ENCODE measurements around the gene SYCN.

SYCN gene

DNA sequence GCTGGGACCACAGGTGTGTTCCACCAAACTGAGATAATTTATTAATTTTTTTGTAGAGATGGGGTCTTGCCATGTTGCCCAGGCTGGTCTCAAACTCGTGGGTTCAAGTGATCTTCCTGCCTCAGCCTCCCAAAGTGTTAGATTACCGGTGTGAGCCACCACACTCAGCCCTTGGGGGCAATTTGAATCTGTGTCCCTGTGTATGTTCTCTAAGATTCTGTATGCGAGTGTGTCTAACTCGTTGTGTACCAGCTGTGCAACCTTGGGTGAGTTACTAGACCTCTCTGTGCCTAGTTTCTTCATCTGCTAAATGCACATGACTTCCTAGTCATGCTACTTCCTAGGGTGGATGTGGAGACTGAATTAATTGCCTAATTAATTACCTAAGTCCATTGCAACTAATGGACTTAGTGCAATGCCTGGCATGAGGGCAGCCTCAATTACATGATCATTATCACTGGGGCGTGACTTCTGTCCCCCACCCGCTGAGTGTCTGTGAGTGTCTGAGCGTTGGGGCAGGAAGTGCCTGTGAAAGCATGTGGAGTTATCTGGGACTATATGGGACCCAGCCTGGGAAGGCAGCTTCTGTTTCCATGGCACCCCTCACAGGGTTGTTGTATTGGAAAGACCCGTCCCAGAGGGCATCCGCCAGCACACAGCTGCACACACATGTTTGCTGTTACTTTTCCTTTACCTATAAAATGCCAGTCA is 9.1 kb downstream of the SYCN start:
- no peak for DNase-seq (ENCODE audit: low spot score)

GRCh38 chr19:39193803-39194202 is 10.3 kb downstream of the SYCN start:
- no peak for DNase-seq (ENCODE audit: low spot score)

- DNase-seq (ENCODE audit: low spot score), result no peak
Measured at GRCh38 chr19:39192846-39193245, 11.2 kb downstream of the SYCN start.

DNA sequence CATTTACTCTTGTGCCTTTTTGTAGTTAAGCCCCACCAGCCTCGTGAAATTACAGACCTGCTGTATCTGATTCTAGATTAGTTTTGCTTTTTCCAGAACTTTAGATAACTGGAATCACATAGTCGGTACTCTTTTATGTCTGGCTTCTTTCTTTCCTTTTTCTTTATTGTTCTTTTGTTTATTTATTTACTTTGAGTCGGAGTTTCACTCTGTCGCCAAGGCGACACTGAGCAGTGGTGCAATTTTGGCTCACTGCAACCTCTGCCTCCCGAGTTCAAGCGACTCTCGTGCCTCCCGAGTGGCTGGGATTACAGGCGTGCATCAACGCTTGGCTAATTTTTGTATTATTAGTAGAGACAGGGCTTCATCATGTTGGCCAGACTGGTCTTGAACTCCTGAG is 13.3 kb downstream of the SYCN start:
- no peak for DNase-seq (ENCODE audit: low spot score)

DNA sequence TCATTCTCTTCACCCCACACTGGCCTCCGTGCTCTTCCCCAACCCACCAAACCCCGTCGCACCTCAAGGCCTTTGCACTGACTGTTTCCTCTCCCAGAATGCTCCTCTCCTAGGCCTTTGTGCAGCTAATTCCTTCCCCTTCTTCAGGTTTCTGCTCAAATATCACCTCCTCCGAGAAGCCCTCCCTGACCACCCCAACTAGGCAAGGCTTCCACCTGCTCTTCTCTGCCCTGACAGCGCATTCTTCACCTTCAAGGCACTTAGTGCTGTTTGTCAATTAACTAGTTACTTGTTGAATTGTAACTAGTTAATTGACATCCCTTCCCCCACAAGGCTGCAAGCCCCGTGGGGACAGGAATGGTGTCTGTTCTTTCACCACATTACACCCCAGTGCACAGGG is 15.1 kb downstream of the SYCN start:
- no peak for DNase-seq (ENCODE audit: low spot score)

DNA sequence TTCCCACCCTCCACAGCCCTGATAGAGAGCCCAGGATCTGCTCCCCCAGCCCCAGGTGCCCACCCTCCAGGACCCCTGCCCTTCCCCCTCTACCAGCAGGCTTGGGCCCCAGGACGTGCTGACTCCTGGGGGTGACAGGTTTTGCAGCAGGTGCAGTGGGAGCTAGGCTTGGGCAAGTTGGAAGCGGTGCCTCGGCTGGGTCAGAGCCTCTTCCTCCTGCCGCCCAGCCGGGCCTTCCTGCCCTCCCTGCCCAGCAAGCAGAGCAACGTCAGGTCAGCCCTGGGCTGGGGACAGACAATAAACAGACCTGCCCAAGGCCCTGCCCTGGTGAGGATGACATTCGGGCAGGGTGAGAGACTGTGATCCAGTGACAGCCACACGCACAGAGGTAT is 16.5 kb downstream of the SYCN start:
- no peak for DNase-seq (ENCODE audit: low spot score)

GRCh38 chr19:39186391-39186790 is 17.7 kb downstream of the SYCN start:
- no peak for DNase-seq (ENCODE audit: low spot score)

DNA sequence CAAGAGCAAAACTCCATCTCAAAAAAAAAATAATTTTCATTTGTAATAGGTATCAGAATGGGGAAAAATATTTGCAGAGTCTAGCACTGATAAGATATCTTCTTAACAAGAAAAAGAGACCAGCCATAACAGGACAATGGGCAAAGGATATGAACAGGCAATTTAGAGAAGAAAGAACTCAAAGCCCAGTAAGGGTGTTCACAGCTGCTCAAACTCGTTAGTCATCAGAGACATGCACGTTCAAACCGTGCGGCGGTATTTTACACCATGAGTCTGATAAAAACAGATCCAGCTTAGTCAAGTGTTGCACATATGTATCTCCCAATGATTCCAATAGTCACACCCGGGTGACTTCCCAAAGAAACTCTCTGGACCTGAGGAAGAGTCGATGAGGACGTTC is 21.0 kb downstream of the SYCN start:
- no peak for DNase-seq (ENCODE audit: low spot score)

DNA sequence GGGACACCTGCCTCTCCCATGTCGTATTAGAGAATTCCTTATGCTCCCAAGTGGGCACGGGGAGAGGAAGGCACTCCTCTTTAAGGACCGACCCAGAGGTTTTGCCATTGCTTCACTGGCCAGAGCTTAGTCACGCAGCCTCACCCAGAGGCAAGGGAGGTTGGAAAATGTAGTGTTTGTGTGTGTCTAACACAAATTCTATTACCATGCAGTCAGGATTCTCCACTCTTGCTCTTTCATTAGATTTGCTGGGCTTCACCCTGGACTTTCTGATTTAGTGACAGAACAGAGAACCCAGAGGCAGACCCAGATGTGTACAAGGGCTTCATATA is 21.9 kb downstream of the SYCN start:
- DNase-seq (ENCODE audit: low spot score), result no peak

DNA sequence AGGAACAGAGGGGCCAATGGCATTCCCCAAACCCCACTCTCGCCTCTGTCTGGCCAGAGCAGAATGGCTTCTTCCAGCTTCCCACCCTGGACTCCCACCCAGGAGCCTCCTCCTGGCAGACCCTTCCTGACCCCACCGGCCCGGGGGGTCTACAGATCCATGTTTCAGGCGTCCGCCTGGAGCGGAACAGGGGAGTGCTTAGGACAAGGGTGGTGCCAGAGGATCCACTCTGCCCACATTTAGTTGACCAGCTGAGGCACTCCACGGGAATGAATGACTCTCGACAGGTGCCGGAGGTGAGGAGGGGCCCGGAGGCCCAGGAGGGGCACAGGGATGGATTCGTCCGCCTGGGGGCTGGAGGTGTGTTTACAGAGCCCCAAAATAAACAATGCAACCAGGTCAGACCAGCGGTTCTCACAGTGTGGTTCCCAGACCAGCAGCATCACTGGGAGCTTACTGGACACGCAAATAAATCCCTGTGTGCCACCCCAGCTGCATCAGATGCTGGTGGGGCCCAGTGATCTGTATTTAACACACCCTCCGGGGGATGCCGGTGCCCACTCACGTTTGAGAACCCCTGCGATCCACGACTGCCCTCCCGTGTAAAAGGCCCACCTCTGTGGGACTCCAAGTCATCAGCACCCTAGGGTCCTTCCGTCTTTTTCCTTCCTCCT is 22.4 kb downstream of the SYCN start:
- no peak for DNase-seq (ENCODE audit: low spot score)

GRCh38 chr19:39180749-39181148 is 23.3 kb downstream of the SYCN start:
- DNase-seq (ENCODE audit: low spot score), result no peak

- no peak for DNase-seq (ENCODE audit: low spot score)
Measured at GRCh38 chr19:39179754-39180153, 24.3 kb downstream of the SYCN start.

- DNase-seq (ENCODE audit: low spot score), result no peak
Measured at GRCh38 chr19:39178296-39179006, 25.6 kb downstream of the SYCN start.

DNA sequence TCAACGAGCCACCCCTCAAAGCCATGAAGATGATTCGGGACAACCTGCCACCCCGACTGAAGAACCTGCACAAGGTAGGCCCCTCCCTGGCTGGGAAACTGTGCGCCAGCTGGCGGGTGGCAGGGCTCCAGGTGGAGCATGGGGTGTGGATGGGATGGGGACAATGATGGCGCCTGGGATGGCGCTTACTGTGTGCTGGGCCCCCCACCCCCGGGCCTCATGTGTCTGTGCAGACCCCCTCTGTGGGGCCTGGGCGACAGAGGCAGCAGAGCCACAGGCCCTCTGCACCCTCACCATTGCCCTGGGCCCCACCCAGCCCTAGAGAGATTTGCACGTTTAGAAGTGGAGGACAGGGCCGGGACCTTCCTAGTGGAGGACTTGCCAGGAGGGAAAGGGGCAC is 26.3 kb downstream of the SYCN start:
- no peak for DNase-seq (ENCODE audit: low spot score)

- DNase-seq (ENCODE audit: low spot score), result no peak
Measured at GRCh38 chr19:39177110-39177699, 26.9 kb downstream of the SYCN start.

DNA sequence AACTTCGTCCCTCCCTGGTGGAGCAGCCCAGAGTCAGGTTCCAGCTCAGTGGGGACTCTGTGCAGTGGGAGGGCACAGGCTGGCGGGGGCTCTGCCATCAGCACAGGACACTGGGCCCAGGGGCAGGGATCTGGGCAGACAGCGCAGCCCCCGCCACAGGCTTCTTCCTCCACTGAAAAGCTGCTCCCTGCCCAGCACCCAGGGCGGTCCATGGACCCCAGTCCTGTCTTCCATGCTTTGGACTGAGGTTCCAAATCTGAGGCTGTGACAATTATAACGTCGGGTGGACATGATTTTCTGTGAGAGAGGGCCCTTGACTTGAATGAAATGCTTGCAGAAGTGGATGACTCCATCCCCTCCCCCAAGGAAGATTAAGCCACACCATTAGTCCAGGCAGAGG is 28.5 kb downstream of the SYCN start:
- DNase-seq (ENCODE audit: low spot score), result no peak

- no peak for DNase-seq (ENCODE audit: low spot score)
Measured at GRCh38 chr19:39174558-39175544, 29.2 kb downstream of the SYCN start.

- DNase-seq (ENCODE audit: low spot score), result no peak
Measured at GRCh38 chr19:39174142-39174541, 29.9 kb downstream of the SYCN start.

DNA sequence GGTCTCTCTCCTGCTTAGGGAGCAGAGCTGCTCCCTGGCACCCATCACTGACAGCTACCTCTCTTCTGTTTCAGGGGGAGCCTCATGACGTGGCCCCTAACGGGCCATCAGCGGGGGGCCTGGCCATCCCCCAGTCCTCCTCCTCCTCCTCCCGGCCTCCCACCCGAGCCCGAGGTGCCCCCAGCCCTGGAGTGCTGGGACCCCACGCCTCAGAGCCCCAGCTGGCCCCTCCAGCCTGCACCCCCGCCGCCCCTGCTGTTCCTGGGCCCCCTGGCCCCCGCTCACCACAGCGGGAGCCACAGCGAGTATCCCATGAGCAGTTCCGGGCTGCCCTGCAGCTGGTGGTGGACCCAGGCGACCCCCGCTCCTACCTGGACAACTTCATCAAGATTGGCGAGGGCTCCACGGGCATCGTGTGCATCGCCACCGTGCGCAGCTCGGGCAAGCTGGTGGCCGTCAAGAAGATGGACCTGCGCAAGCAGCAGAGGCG is 30.5 kb downstream of the SYCN start:
- no peak for DNase-seq (ENCODE audit: low spot score)

- no peak for DNase-seq (ENCODE audit: low spot score)
Measured at GRCh38 chr19:39172700-39173501, 31.2 kb downstream of the SYCN start.
